Right lobe of liver (tissue), 6 donors: ENCODE results near the gene BRD1. TPM values are rescaled to one million over a fixed set of nuclear protein-coding genes. Genes with fewer than 3 reads are reported as not detected.

Experiments used
- ATAC-seq, 4 donors: fragments of 200-7000 bp; cut with Tn5 transposase; one replicate each; pipeline ENCODE4 v1.9.1; 2020; ENCODE audit warnings: mild to moderate bottlenecking in 4 of 4, moderate library complexity in 4 of 4
- DNase-seq, 3 donors: peaks; one replicate each; pipeline ENCODE4 v3.0.0-alpha.2; 2020
- H3K27ac ChIP-seq, 3 donors: fragments of 200-600 bp; one replicate each; pipeline ENCODE4 v1.8.0; 2022
- H3K27me3 ChIP-seq, 2 donors: fragments of 200-600 bp; one replicate each; pipeline ENCODE4 v1.8.0; 2022
- H3K36me3 ChIP-seq, 4 donors: fragments of 200-600 bp; sonication (generic) in 1 of 4; one replicate each; pipeline versions ENCODE4 v1.5.1 to v1.8.0; 2017 to 2022; ENCODE audit warnings: control low read depth in 1 of 4
- H3K4me1 ChIP-seq, 4 donors: fragments of 200-600 bp; sonication (generic) in 1 of 4; one replicate each; pipeline versions ENCODE4 v1.5.1 to v1.8.0; 2017 to 2022; ENCODE audit warnings: control low read depth in 1 of 4
- H3K4me3 ChIP-seq, 3 donors: fragments of 200-600 bp; one replicate each; pipeline ENCODE4 v1.8.0; 2022
- H3K9me3 ChIP-seq, 4 donors: fragments of 200-600 bp; sonication (generic) in 1 of 4; one replicate each; pipeline versions ENCODE4 v1.5.1 to v1.8.0; 2017 to 2022; ENCODE audit warnings: control low read depth in 1 of 4
- POLR2A ChIP-seq: fragments of 450-650 bp; IDR thresholded peaks from one replicate; pipeline ENCODE4 v1.6.1; 2017; ENCODE audit warnings: antibody characterized with exemption, mild to moderate bottlenecking
- WGBS: methylation state at CpG from one replicate; pipeline ENCODE4 v1.1.6; 2018; ENCODE audit warnings: low coverage, low lambda C conversion rate; ENCODE audit not compliant: insufficient coverage; ENCODE audit errors: missing lambda C conversion rate; 5-methylcytosine and 5-hydroxymethylcytosine counted together
- intact Hi-C, 2 donors: fragments of 100-400 bp; cut with DNase I; formaldehyde crosslinking; loops; one replicate each; pipeline versions ENCODE4 v1.11.2 to v1.14.1; 2022
- small RNA-seq, 2 experiments: library from RNA; depleted of rRNA; stranded (forward); fragments of <200 nt; gene quantifications; one replicate each; pipeline ENCODE3, GENCODE V24; 2016
- total RNA-seq, 6 experiments: library from RNA; depleted of rRNA in 2 of 6; stranded (reverse); fragments of >200 nt in 2 of 6; fragmentation: NEBNext Ultra II Directional in 3 of 6; extraction: Animal tissue kit (Norgen Biotek cat#: 25700) in 3 of 6; gene quantifications; one replicate each; pipeline versions ENCODE4 v1.1.0 to v1.2.4, GENCODE V29; 2016 to 2023
- TF ChIP-seq, protein P1 (sequence below), 4 donors: fragments of 200-600 bp in 3 of 4; fragments of 450-650 bp in 1 of 4; IDR thresholded peaks; one replicate each; pipeline versions ENCODE4 v1.5.1 to v1.8.0; 2016 to 2022; ENCODE audit warnings: antibody characterized with exemption in 4 of 4, mild to moderate bottlenecking in 2 of 4
- donor health status: DM: no; HTN: yes; CAD: no.
- donor health status: DM: no; HTN: no; CAD: no.
- donor health status: DM: no; HTN: no; CAD: no.
- donor health status: DM: no; HTN: yes; CAD: no.
- donor health status: DM: no; HTN: yes; CAD: no.

BRD1 gene
- total RNA-seq, 6 experiments from 2014 or later, result 9.3 to 17.8 (median 11.6) TPM

DNA sequence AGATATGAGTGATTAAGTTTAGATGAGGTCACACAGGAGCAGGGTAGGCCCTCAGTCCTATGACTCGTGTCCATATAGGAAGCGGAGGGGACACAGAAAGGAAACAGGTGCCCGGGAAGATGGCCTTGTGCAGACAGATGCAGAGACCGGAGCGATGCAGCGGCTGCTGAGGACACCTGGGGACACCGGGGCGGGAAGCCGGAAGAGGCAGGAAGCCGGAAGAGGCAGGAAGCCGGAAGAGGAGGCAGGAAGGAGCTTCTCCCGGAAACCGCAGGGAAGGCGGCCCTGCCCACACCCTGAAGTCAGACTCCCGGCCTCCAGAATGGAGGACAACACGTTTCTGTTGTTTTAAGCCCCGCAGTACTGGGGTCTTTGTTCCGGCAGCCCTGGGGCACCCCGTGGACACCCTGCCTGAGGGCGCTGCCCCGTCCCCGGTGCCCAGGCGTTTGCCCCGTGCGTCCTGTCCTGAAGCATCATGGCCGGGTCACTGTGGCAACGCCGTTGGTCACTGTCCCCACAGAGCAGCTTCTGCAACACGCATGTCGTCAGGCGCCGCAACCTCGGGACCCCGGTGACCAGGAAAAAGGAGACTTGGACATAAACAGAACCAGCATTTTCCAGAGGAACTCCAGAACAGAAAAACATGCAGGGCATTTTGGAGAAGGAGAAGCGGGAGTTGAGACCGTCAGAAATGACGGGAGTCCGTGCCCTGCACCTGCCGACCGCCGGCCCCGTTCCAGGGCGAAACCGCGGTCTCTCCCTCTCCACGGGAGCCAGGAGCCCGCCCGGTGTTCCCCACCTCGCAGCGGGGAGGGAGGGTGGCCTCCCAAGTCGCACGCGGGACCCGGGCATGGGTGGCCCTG lies 103.4 kb downstream of the BRD1 start:
- Histone ChIP-seq H3K4me1 (no peaks in the 10 kb centered on the region), H3K4me3 (peak overlapping the region in 1 of 3 donors; percentile 7), H3K36me3 (no peaks in the 10 kb centered on the region), H3K27me3 (no peaks in the 10 kb centered on the region), H3K9me3 (no peaks in the 10 kb centered on the region), H3K27ac (no peak overlapping the region)
- TF ChIP-seq, protein P1, sequence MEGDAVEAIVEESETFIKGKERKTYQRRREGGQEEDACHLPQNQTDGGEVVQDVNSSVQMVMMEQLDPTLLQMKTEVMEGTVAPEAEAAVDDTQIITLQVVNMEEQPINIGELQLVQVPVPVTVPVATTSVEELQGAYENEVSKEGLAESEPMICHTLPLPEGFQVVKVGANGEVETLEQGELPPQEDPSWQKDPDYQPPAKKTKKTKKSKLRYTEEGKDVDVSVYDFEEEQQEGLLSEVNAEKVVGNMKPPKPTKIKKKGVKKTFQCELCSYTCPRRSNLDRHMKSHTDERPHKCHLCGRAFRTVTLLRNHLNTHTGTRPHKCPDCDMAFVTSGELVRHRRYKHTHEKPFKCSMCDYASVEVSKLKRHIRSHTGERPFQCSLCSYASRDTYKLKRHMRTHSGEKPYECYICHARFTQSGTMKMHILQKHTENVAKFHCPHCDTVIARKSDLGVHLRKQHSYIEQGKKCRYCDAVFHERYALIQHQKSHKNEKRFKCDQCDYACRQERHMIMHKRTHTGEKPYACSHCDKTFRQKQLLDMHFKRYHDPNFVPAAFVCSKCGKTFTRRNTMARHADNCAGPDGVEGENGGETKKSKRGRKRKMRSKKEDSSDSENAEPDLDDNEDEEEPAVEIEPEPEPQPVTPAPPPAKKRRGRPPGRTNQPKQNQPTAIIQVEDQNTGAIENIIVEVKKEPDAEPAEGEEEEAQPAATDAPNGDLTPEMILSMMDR (IDR thresholded peaks at IDR 0.05), result no peak
- no peak for TF ChIP-seq POLR2A
- ATAC-seq, result peak in 1 of 4 donors; percentile 15
- WGBS, result 57% methylated on average over 17 of the region's 54 CpGs
- intact Hi-C loops, result no loop called here
- no peak for DNase-seq

DNA sequence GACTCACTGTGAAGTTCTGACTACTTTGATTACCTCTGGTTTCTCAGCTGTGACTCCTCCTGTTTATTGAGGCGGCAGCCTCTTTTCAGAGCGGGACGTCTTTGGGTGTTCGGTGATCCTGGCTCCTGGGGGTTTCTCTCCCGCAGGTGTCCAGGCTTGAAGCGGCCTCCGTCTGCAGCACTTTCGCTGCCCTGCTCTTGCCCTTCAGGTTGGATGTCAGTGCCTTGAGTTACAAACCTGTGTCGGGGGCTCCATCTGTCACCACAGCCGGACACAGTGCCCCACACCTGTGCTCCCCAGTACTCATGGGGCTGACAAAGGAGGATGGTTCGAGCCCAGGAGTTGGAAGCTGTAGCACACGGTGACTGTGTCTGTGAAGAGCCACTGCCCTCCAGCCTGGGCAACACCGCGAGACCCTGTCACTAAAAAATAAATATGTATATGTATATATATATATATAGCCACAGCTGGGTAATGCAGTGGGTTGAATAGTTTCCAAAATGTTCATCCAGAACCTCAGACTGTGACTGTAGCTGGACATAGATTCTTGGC lies 104.1 kb downstream of the BRD1 start:
- no peak for ATAC-seq
- no peak for DNase-seq
- no peaks in the 10 kb centered on the region for H3K9me3 ChIP-seq
- no peak for TF ChIP-seq POLR2A
- TF ChIP-seq, protein P1 (IDR thresholded peaks at IDR 0.05), result no peak
- H3K27me3 ChIP-seq, result no peaks in the 10 kb centered on the region
- intact Hi-C loops, result no loop called here
- H3K4me3 ChIP-seq, result no peak overlapping the region
- no peaks in the 10 kb centered on the region for H3K36me3 ChIP-seq
- 78% methylated on average over 13 of the region's 14 CpGs for WGBS
- H3K4me1 ChIP-seq, result no peaks in the 10 kb centered on the region
- H3K27ac ChIP-seq, result no peak overlapping the region

Small RNA genes within 50 kb of the gene (small RNA-seq; reads per million reads assigned to genes)
- gene AL117328.1 (0 reads per million in 2 experiments), gene RF00017 (0 reads per million in 2 experiments)

Other genes with a start within 250 kb of the BRD1 start
- 1 to 10 TPM; 4.1 to 9.3 (median 5.2) TPM for gene ZBED4, start 26.0 kb upstream of the BRD1 start, total RNA-seq
- 10 to 100 TPM; 15.1 to 19.0 (median 16.6) TPM for gene ALG12, start 90.6 kb upstream of the BRD1 start, total RNA-seq
- 10 to 100 TPM; 26.0 to 56.4 (median 47.8) TPM for gene CRELD2, start 90.8 kb upstream of the BRD1 start, total RNA-seq
- gene PIM3, start 132.9 kb upstream of the BRD1 start, total RNA-seq, result 10 to 100 TPM; 26.7 to 64.4 (median 32.8) TPM
- gene IL17REL, start 184.9 kb upstream of the BRD1 start, total RNA-seq, result not detected
- gene TTLL8, start 230.4 kb upstream of the BRD1 start, total RNA-seq, result not detected